ENCODE data around the gene ERG.

- TF ChIP-seq EGR1 (conservative IDR thresholded peaks at IDR 0.05) (no peak), RBM15 (IDR thresholded peaks at IDR 0.05; ENCODE audit: insufficient read depth, low read length) (no peak), FOS (IDR thresholded peaks at IDR 0.05; ENCODE audit: extremely low read depth, insufficient read length) (no peak), GABPA (tag; conservative IDR thresholded peaks at IDR 0.05; ENCODE audit: low read depth) (no peak), ZNF124 (CRISPR knock-in tag; IDR thresholded peaks at IDR 0.05) (no peak), SP1 (CRISPR knock-in tag; IDR thresholded peaks at IDR 0.05) (no peak), TBP (optimal IDR thresholded peaks at IDR 0.05; ENCODE audit: low read depth, low read length) (no peak), PCBP1 (IDR thresholded peaks at IDR 0.05; ENCODE audit: low read depth, low read length, poor library complexity, severe bottlenecking) (no peak), CTCF (IDR thresholded peaks at IDR 0.05 in 2 of 3, conservative IDR thresholded peaks at IDR 0.05 in 1 of 3; ENCODE audit: insufficient read depth in 2 of 3, low read depth in 1 of 3, low read length in 3 of 3) (no peak), EZH2 (IDR thresholded peaks at IDR 0.05; ENCODE audit: borderline replicate concordance, low read depth, low read length) (no peak), HDAC2 (IDR thresholded peaks at IDR 0.05) (no peak)
- TF ChIP-seq, protein P1, sequence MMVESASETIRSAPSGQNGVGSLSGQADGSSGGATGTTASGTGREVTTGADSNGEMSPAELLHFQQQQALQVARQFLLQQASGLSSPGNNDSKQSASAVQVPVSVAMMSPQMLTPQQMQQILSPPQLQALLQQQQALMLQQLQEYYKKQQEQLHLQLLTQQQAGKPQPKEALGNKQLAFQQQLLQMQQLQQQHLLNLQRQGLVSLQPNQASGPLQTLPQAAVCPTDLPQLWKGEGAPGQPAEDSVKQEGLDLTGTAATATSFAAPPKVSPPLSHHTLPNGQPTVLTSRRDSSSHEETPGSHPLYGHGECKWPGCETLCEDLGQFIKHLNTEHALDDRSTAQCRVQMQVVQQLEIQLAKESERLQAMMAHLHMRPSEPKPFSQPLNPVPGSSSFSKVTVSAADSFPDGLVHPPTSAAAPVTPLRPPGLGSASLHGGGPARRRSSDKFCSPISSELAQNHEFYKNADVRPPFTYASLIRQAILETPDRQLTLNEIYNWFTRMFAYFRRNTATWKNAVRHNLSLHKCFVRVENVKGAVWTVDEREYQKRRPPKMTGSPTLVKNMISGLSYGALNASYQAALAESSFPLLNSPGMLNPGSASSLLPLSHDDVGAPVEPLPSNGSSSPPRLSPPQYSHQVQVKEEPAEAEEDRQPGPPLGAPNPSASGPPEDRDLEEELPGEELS (CRISPR knock-in tag; IDR thresholded peaks at IDR 0.05; ENCODE audit: borderline replicate concordance) = no peak
These were observed 43.6 kb downstream of the ERG start for GRCh38 chr21:38454702-38455101.
